ENCODE data around the gene TRABD2B. TPM values are rescaled to one million over a fixed set of nuclear protein-coding genes. Genes with fewer than 3 reads are reported as not detected.

Gene TRABD2B
- total and polyA plus RNA-seq, 3 experiments from 2014 or later = not detected

- no peak overlapping the region for H3K27ac Mint-ChIP-seq
These were observed 178.3 kb downstream of the TRABD2B start for GRCh38 chr1:47818682-47819573.

DNA sequence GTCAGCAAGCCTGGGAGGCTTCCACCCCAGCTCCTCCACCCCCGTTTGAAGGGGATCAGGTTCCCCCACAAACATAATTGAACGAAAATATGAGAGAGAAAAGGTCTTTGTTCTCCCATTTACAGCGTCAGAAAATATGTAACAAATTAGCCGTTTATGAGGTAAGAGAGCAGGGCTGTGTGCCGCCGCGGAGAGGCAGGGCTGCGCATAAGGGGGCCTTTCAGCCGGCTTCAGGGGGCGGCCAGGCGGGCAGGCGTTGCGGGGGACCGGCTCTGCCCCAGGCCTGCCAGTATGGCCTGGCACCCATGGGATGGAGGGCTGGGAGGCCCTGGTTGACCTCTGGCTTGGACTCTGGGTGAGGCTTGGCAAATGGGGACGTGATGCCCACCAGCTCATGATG lies 179.3 kb downstream of the TRABD2B start:
- peaks cover 5 to 11% of the 10 kb centered on the region in 2 donors for H3K27me3 Mint-ChIP-seq
- Histone ChIP-seq H3K36me3 (ENCODE audit: insufficient read depth, low read length) (no peaks in the 10 kb centered on the region), H3K27ac (ENCODE audit: low read depth, low read length) (no peak overlapping the region), H3K4me1 (ENCODE audit: insufficient read depth, low read length) (no peaks in the 10 kb centered on the region), H3K9me3 (ENCODE audit: low read length) (no peaks in the 10 kb centered on the region), H3K27me3 (ENCODE audit: insufficient read depth, low read length, poor library complexity, severe bottlenecking) (no peaks in the 10 kb centered on the region), H3K4me3 (ENCODE audit: low read length) (no peak overlapping the region)
- no peak overlapping the region for H3K27ac Mint-ChIP-seq
- H3K4me1 Mint-ChIP-seq = no peaks in the 10 kb centered on the region
- no peak overlapping the region for H3K4me3 Mint-ChIP-seq
- ChIA-PET CTCF (no interaction called here), POLR2A (no interaction called here)
- H3K9me3 Mint-ChIP-seq = no peaks in the 10 kb centered on the region
- no peak for DNase-seq
- H3K36me3 Mint-ChIP-seq = no peaks in the 10 kb centered on the region

More at GRCh38 chr1:47818682-47819573, 178.3 kb downstream of the TRABD2B start:
- Mint-ChIP-seq H3K27me3 (peaks cover 7% of the 10 kb centered on the region in 2 donors), H3K4me3 (no peak overlapping the region), H3K36me3 (no peaks in the 10 kb centered on the region), H3K4me1 (no peaks in the 10 kb centered on the region), H3K9me3 (no peaks in the 10 kb centered on the region)
- no peaks in the 10 kb centered on the region for H3K9me3 ChIP-seq (ENCODE audit: low read length)
- ChIA-PET POLR2A (no interaction called here), CTCF (no interaction called here)
- no peak overlapping the region for H3K4me3 ChIP-seq (ENCODE audit: low read length)
- H3K4me1 ChIP-seq (ENCODE audit: insufficient read depth, low read length) = no peaks in the 10 kb centered on the region
- H3K27me3 ChIP-seq (ENCODE audit: insufficient read depth, low read length, poor library complexity, severe bottlenecking) = no peaks in the 10 kb centered on the region
- no peaks in the 10 kb centered on the region for H3K36me3 ChIP-seq (ENCODE audit: insufficient read depth, low read length)
- H3K27ac ChIP-seq (ENCODE audit: low read depth, low read length) = no peak overlapping the region
- no peak for DNase-seq

DNA sequence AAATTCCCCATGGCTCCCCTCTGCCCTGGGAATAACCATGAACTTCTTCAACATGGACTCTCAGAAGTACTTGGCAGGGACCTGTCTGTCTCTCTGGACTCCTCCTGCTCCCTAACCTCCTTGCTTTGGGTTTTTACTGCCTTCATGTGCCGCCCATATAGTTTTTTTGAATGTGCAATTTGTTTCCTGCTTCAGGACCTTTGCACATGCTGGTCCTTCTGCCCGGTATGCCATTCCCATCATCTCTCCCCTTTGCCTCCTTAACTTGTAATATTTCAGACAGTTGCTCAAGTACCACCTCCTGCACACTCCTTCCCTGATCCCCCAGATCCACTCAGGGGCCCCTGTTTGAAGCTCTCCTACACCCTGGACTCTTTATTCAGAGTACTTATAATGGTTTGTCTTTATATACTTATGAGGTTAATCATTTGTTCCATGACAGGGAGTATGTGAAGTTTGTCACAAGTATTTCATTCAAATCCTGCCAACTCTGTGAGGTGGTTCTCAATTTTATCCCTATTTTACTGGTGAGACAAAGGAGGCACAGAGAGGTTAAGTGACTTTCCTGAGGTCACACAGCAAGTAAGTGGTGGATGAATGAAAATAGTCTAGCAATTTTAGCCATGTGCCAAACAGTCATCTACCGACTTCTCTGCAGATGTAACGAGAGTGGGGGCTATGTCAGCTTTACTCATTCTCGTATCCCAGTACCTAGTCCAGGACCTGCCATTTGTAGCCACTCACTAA lies 180.7 kb downstream of the TRABD2B start:
- no peak overlapping the region for H3K27ac ChIP-seq (ENCODE audit: low read depth, low read length)
- H3K4me3 Mint-ChIP-seq = no peak overlapping the region
- H3K27me3 ChIP-seq (ENCODE audit: insufficient read depth, low read length, poor library complexity, severe bottlenecking) = no peaks in the 10 kb centered on the region
- H3K4me1 ChIP-seq (ENCODE audit: insufficient read depth, low read length) = no peaks in the 10 kb centered on the region
- H3K9me3 ChIP-seq (ENCODE audit: low read length) = no peaks in the 10 kb centered on the region
- DNase-seq = no peak
- no peaks in the 10 kb centered on the region for H3K36me3 ChIP-seq (ENCODE audit: insufficient read depth, low read length)
- no peak overlapping the region for H3K27ac Mint-ChIP-seq
- no peaks in the 10 kb centered on the region for H3K36me3 Mint-ChIP-seq
- no peak overlapping the region for H3K4me3 ChIP-seq (ENCODE audit: low read length)
- H3K9me3 Mint-ChIP-seq = no peaks in the 10 kb centered on the region
- H3K27me3 Mint-ChIP-seq = peaks cover 5 to 15% of the 10 kb centered on the region in 2 donors
- CTCF ChIA-PET = no interaction called here
- POLR2A ChIA-PET = no interaction called here
- no peaks in the 10 kb centered on the region for H3K4me1 Mint-ChIP-seq

- no peaks in the 10 kb centered on the region for H3K9me3 ChIP-seq (ENCODE audit: low read length)
- no peak for DNase-seq
- Mint-ChIP-seq H3K27me3 (peaks cover 7 to 12% of the 10 kb centered on the region in 2 donors), H3K9me3 (no peaks in the 10 kb centered on the region), H3K27ac (no peak overlapping the region), H3K4me3 (no peak overlapping the region), H3K36me3 (no peaks in the 10 kb centered on the region), H3K4me1 (no peaks in the 10 kb centered on the region)
- no peak overlapping the region for H3K27ac ChIP-seq (ENCODE audit: low read depth, low read length)
- H3K4me1 ChIP-seq (ENCODE audit: insufficient read depth, low read length) = no peaks in the 10 kb centered on the region
- H3K4me3 ChIP-seq (ENCODE audit: low read length) = no peak overlapping the region
- POLR2A ChIA-PET = no interaction called here
- no peaks in the 10 kb centered on the region for H3K36me3 ChIP-seq (ENCODE audit: insufficient read depth, low read length)
- CTCF ChIA-PET = no interaction called here
- no peaks in the 10 kb centered on the region for H3K27me3 ChIP-seq (ENCODE audit: insufficient read depth, low read length, poor library complexity, severe bottlenecking)
These were observed 182.4 kb downstream of the TRABD2B start for GRCh38 chr1:47814612-47815395.

GRCh38 chr1:47813970-47814369 lies 183.2 kb downstream of the TRABD2B start:
- Mint-ChIP-seq H3K27me3 (peaks cover 7 to 11% of the 10 kb centered on the region in 2 donors), H3K27ac (no peak overlapping the region)
- POLR2A ChIA-PET = no interaction called here

DNA sequence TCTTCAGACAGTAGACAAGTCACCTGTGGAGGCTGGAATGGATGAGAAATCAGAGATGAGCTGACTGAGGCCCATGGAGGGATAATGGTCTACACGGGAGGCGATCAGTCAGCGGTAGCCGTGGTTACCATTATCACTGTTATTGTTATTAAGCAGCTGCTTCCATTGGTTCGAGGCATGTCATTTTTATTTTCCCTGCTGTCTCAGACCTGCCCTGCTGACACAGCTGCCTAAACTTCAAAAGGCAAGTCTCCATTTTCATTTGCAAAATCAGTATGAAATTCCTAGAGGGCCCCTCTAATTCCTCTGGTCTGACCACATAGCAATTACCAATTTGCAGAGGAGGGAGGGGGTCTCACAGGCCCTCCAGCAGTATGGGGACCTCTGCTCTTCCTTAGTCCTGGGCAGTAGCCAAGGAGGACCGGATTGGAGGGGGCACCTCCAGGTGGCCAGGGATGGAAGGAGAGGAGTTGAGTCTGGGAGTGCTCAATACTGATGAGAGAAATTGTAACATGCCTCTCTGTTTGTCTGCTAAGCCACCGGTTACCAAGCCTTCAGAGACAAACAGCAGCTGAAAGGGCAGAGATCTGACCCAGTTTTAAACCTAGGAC lies 184.2 kb downstream of the TRABD2B start:
- peaks cover 9 to 11% of the 10 kb centered on the region in 2 donors for H3K27me3 Mint-ChIP-seq
- DNase-seq = no peak
- no peak overlapping the region for H3K27ac Mint-ChIP-seq
- no peak overlapping the region for H3K27ac ChIP-seq (ENCODE audit: low read depth, low read length)
- ChIA-PET POLR2A (no interaction called here), CTCF (no interaction called here)
- H3K9me3 Mint-ChIP-seq = peaks cover 0 to 1% (median 0%) of the 10 kb centered on the region in 5 donors
- H3K4me1 ChIP-seq (ENCODE audit: insufficient read depth, low read length) = no peaks in the 10 kb centered on the region
- no peaks in the 10 kb centered on the region for H3K27me3 ChIP-seq (ENCODE audit: insufficient read depth, low read length, poor library complexity, severe bottlenecking)
- H3K4me3 ChIP-seq (ENCODE audit: low read length) = no peak overlapping the region
- no peaks in the 10 kb centered on the region for H3K9me3 ChIP-seq (ENCODE audit: low read length)
- H3K4me1 Mint-ChIP-seq = no peaks in the 10 kb centered on the region
- no peaks in the 10 kb centered on the region for H3K36me3 ChIP-seq (ENCODE audit: insufficient read depth, low read length)
- H3K36me3 Mint-ChIP-seq = no peaks in the 10 kb centered on the region
- H3K4me3 Mint-ChIP-seq = no peak overlapping the region

More at GRCh38 chr1:47813970-47814369, 183.2 kb downstream of the TRABD2B start:
- H3K4me1 Mint-ChIP-seq = no peaks in the 10 kb centered on the region
- DNase-seq = no peak
- Histone ChIP-seq H3K4me3 (ENCODE audit: low read length) (no peak overlapping the region), H3K36me3 (ENCODE audit: insufficient read depth, low read length) (no peaks in the 10 kb centered on the region), H3K9me3 (ENCODE audit: low read length) (no peaks in the 10 kb centered on the region), H3K27me3 (ENCODE audit: insufficient read depth, low read length, poor library complexity, severe bottlenecking) (no peaks in the 10 kb centered on the region), H3K4me1 (ENCODE audit: insufficient read depth, low read length) (no peaks in the 10 kb centered on the region), H3K27ac (ENCODE audit: low read depth, low read length) (no peak overlapping the region)
- CTCF ChIA-PET = no interaction called here
- H3K4me3 Mint-ChIP-seq = no peak overlapping the region
- no peaks in the 10 kb centered on the region for H3K36me3 Mint-ChIP-seq
- H3K9me3 Mint-ChIP-seq = peaks cover 0 to under 1% (median 0%) of the 10 kb centered on the region in 5 donors

DNA sequence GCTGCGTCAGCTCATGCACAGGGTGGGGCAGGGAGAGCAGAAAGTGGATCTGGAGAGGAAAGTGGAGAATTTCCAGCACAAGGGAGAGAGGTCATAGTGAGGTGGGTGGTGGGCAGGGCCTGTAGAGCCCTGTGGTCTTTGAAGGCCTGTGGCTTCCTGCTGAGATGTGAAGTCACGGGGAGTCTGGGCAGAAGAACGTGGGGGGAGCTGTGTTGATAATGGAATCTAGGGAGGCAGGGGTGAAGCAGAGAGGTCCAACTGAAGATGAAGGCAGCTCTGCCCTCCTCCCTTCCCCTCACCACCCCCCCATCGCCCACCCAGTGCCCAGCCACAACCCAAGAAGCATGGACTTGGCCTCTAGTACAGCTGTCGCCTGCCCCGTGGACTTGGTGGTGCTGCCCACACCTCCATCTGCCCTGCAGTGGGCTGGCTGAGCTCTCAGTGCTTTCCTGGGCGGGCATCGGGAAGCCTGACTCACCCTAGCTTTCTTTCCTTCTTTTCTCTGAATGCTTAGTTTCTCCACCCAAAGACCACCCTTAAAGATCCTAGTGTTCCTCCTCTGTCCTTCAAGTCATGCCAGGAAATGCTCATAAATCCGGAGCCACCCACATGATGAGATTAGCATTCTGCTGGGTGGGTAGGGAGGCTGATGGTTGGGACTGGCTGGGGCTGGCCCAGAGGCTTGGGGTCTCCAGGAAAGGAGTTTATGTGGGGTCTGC lies 186.1 kb downstream of the TRABD2B start:
- Histone ChIP-seq H3K27me3 (ENCODE audit: insufficient read depth, low read length, poor library complexity, severe bottlenecking) (no peaks in the 10 kb centered on the region), H3K27ac (ENCODE audit: low read depth, low read length) (no peak overlapping the region), H3K4me1 (ENCODE audit: insufficient read depth, low read length) (no peaks in the 10 kb centered on the region), H3K4me3 (ENCODE audit: low read length) (no peak overlapping the region), H3K36me3 (ENCODE audit: insufficient read depth, low read length) (no peaks in the 10 kb centered on the region), H3K9me3 (ENCODE audit: low read length) (no peaks in the 10 kb centered on the region)
- H3K27me3 Mint-ChIP-seq = peaks cover 6 to 11% of the 10 kb centered on the region in 2 donors
- peaks cover 0 to 1% (median 0%) of the 10 kb centered on the region in 5 donors for H3K9me3 Mint-ChIP-seq
- ChIA-PET POLR2A (no interaction called here), CTCF (no interaction called here)
- H3K36me3 Mint-ChIP-seq = no peaks in the 10 kb centered on the region
- no peaks in the 10 kb centered on the region for H3K4me1 Mint-ChIP-seq
- DNase-seq = no peak
- H3K27ac Mint-ChIP-seq = no peak overlapping the region
- H3K4me3 Mint-ChIP-seq = no peak overlapping the region

Data from CD8-positive, alpha-beta memory T cell (primary cell).